Measurements from ENCODE around the gene MCM8.

Gene MCM8

GRCh38 chr20:5950271-5951031 is at the start of gene MCM8, which contains the start of gene TRMT6:
MCM8 (plus strand) TSS chr20:5950652; CDS start chr20:5952016, 1,364 bp downstream.
TRMT6 (minus strand) TSS chr20:5950533; CDS start chr20:5950405, 128 bp downstream.
- peak; percentile 94 for DNase-seq

- no peak for DNase-seq
Observed at GRCh38 chr20:5900908-5901307, 49.5 kb upstream of the MCM8 start.

GRCh38 chr20:5908981-5909380 is 41.5 kb upstream of the MCM8 start:
- DNase-seq: no peak

- DNase-seq: no peak
Observed at GRCh38 chr20:5910186-5910585, 40.3 kb upstream of the MCM8 start.

GRCh38 chr20:5913166-5913565 is 37.3 kb upstream of the MCM8 start:
- DNase-seq: no peak

- no peak for DNase-seq
Observed at GRCh38 chr20:5914859-5915258, 35.6 kb upstream of the MCM8 start.

- no peak for DNase-seq
Observed at GRCh38 chr20:5918856-5919625, 31.4 kb upstream of the MCM8 start.

GRCh38 chr20:5919626-5920544 is 30.6 kb upstream of the MCM8 start:
- no peak for DNase-seq

- no peak for DNase-seq
Observed at GRCh38 chr20:5920581-5920980, 29.9 kb upstream of the MCM8 start.

- no peak for DNase-seq
Observed at GRCh38 chr20:5923493-5923892, 27.0 kb upstream of the MCM8 start.

- no peak for DNase-seq
Observed at GRCh38 chr20:5925551-5925950, 24.9 kb upstream of the MCM8 start.

- DNase-seq: no peak
Observed at GRCh38 chr20:5927749-5928462, 22.5 kb upstream of the MCM8 start.

- no peak for DNase-seq
Observed at GRCh38 chr20:5928836-5929715, 21.4 kb upstream of the MCM8 start.

- DNase-seq: no peak
Observed at GRCh38 chr20:5931411-5931810, 19.0 kb upstream of the MCM8 start.

- no peak for DNase-seq
Observed at GRCh38 chr20:5932796-5933195, 17.7 kb upstream of the MCM8 start.

GRCh38 chr20:5933802-5934436 is 16.5 kb upstream of the MCM8 start:
- DNase-seq: no peak

- no peak for DNase-seq
Observed at GRCh38 chr20:5935384-5935783, 15.1 kb upstream of the MCM8 start.

GRCh38 chr20:5936238-5936637 is 14.2 kb upstream of the MCM8 start:
- no peak for DNase-seq

- no peak for DNase-seq
Observed at GRCh38 chr20:5938456-5939029, 11.9 kb upstream of the MCM8 start.

- no peak for DNase-seq
Observed at GRCh38 chr20:5945963-5946362, 4.5 kb upstream of the MCM8 start.

GRCh38 chr20:5947276-5947675 is 3.2 kb upstream of the MCM8 start:
- DNase-seq: no peak
